Naive thymus-derived CD4-positive, alpha-beta T cell (primary cell): Measurements from ENCODE around the gene ADGRL1. TPM values are rescaled to one million over a fixed set of nuclear protein-coding genes. Genes with fewer than 3 reads are reported as not detected.

Source experiments
- ATAC-seq: fragments of 150-1000 bp; cut with Tn5 transposase; 2 replicates; pipeline ENCODE4 v1.10.0; 2021; ENCODE audit warnings: mild to moderate bottlenecking, moderate library complexity
- CTCF ChIA-PET: fragments of 350-600 bp; sonication (Branson Sonifier 250); formaldehyde crosslinking; loops from one replicate; lab custom pipeline; 2021; ENCODE audit warnings: antibody characterized with exemption; lab: Charles Lee
- POLR2A ChIA-PET: fragments of 350-600 bp; sonication (Branson Sonifier 250); formaldehyde crosslinking; loops from one replicate; lab custom pipeline; 2021; ENCODE audit warnings: antibody characterized with exemption, inconsistent platforms; lab: Charles Lee
- DNase-seq, 9 donors: peaks; one replicate each; pipeline versions ENCODE4 v3.0.0 to v3.0.0-alpha.2; 2020 to 2022; ENCODE audit warnings: mixed read lengths in 1 of 9
- H3K27ac ChIP-seq: one replicate; pipeline ENCODE4 v1.7.0; 2013; ENCODE audit warnings: mild to moderate bottlenecking, low read depth, low read length, moderate library complexity
- H3K27me3 ChIP-seq, 2 donors: one replicate each; pipeline ENCODE4 v1.7.0; 2013; ENCODE audit warnings: low read length in 2 of 2, mild to moderate bottlenecking in 2 of 2, moderate library complexity in 2 of 2; ENCODE audit not compliant: control insufficient read depth in 2 of 2, insufficient read depth in 2 of 2
- H3K36me3 ChIP-seq, 3 experiments: 1 replicate in 2 of 3; 2 replicates in 1 of 3; pipeline ENCODE4 v1.7.0; 2013; ENCODE audit warnings: low read length in 3 of 3, mild to moderate bottlenecking in 3 of 3, moderate library complexity in 1 of 3; ENCODE audit not compliant: insufficient read depth in 3 of 3, control insufficient read depth in 2 of 3
- H3K4me1 ChIP-seq, 2 donors: one replicate each; pipeline ENCODE4 v1.7.0; 2013; ENCODE audit warnings: low read length in 2 of 2, mild to moderate bottlenecking in 2 of 2, moderate library complexity in 1 of 2; ENCODE audit not compliant: control insufficient read depth in 2 of 2, insufficient read depth in 2 of 2
- H3K4me3 ChIP-seq: 2 replicates; pipeline ENCODE4 v1.7.0; 2013; ENCODE audit warnings: mild to moderate bottlenecking, low read length
- H3K9me3 ChIP-seq, 3 experiments: 1 replicate in 2 of 3; 2 replicates in 1 of 3; pipeline ENCODE4 v1.7.0; 2013; ENCODE audit warnings: low read length in 3 of 3; ENCODE audit not compliant: control insufficient read depth in 2 of 3
- H3K27ac Mint-ChIP-seq, 9 donors: one replicate each; pipeline ENCODE4 v1.8.0; 2020 to 2022; ENCODE audit warnings: mixed read lengths in 9 of 9, mild to moderate bottlenecking in 8 of 9, moderate library complexity in 5 of 9, inconsistent platforms in 2 of 9
- H3K27me3 Mint-ChIP-seq, 5 donors: one replicate each; pipeline ENCODE4 v1.8.0; 2021 to 2022; ENCODE audit warnings: mixed read lengths in 5 of 5, mild to moderate bottlenecking in 1 of 5
- H3K36me3 Mint-ChIP-seq, 5 donors: one replicate each; pipeline ENCODE4 v1.8.0; 2020 to 2022; ENCODE audit warnings: mixed read lengths in 5 of 5, mild to moderate bottlenecking in 3 of 5, inconsistent platforms in 1 of 5
- H3K4me1 Mint-ChIP-seq, 7 donors: one replicate each; pipeline ENCODE4 v1.8.0; 2020 to 2022; ENCODE audit warnings: mixed read lengths in 7 of 7, mild to moderate bottlenecking in 3 of 7, inconsistent platforms in 1 of 7
- H3K4me3 Mint-ChIP-seq, 10 donors: one replicate each; pipeline ENCODE4 v1.8.0; 2020 to 2022; ENCODE audit warnings: mild to moderate bottlenecking in 10 of 10, mixed read lengths in 10 of 10, moderate library complexity in 6 of 10, inconsistent platforms in 2 of 10
- H3K9me3 Mint-ChIP-seq, 11 donors: one replicate each; pipeline ENCODE4 v1.8.0; 2020 to 2022; ENCODE audit warnings: mixed read lengths in 11 of 11, mild to moderate bottlenecking in 4 of 11, inconsistent platforms in 1 of 11, moderate library complexity in 1 of 11
- intact Hi-C, 2 donors: fragments of 100-400 bp; cut with micrococcal nuclease; formaldehyde crosslinking; loops; one replicate each; pipeline ENCODE4 v1.15.1; 2023
- polyA plus RNA-seq, 2 donors: library from polyadenylated mRNA; unstranded; fragments of 300-500 nt; fragmentation: Illumina TruSeq; gene quantifications; one replicate each; pipeline ENCODE4 v1.2.3, GENCODE V29; 2021
- total RNA-seq, 6 experiments: library from RNA in 5 of 6; stranded (reverse) in 5 of 6; gene quantifications; 1 replicate in 5 of 6; 2 replicates in 1 of 6; pipeline ENCODE4 v1.2.3 and lab custom pipeline; 2021 to 2026

Gene ADGRL1
- total and polyA plus RNA-seq, 7 experiments from 2014 or later: 0.72 to 39.4 (median 31.1) TPM

GRCh38 chr19:14127929-14128509, 78.0 kb downstream of the ADGRL1 start:
- ChIA-PET CTCF (interaction anchor here (0.6 kb wide), 1 partner anchor 98 kb away, joined by 5 read pairs; no protein-coding TSS in a partner anchor), POLR2A (interaction anchor here (1.6 kb wide), 1 partner anchor 11 kb away, joined by 3 read pairs; the partner anchor contains the start of gene PRKACA)
- H3K36me3 ChIP-seq: no peaks in the 10 kb centered on the region
- Mint-ChIP-seq H3K9me3 (no peaks in the 10 kb centered on the region), H3K27me3 (no peaks in the 10 kb centered on the region), H3K4me3 (no peak overlapping the region), H3K27ac (no peak overlapping the region), H3K36me3 (peaks cover 0 to 10% (median 0%) of the 10 kb centered on the region in 5 donors), H3K4me1 (peaks cover 0 to 8% (median 0%) of the 10 kb centered on the region in 7 donors)
- no peaks in the 10 kb centered on the region for H3K9me3 ChIP-seq
- H3K27me3 ChIP-seq: no peaks in the 10 kb centered on the region
- no peak overlapping the region for H3K4me3 ChIP-seq
- intact Hi-C loops: no loop called here
- H3K4me1 ChIP-seq: no peaks in the 10 kb centered on the region
- ATAC-seq (peak; percentile 53), DNase-seq (no peak)
- H3K27ac ChIP-seq: no peak overlapping the region

GRCh38 chr19:14127176-14127575, 78.8 kb downstream of the ADGRL1 start:
- no peak overlapping the region for H3K27ac ChIP-seq
- peaks cover 0 to 8% (median 0%) of the 10 kb centered on the region in 7 donors for H3K4me1 Mint-ChIP-seq
- CTCF ChIA-PET: no interaction called here
- no peak overlapping the region for H3K4me3 ChIP-seq
- no peaks in the 10 kb centered on the region for H3K27me3 ChIP-seq
- H3K27ac Mint-ChIP-seq: no peak overlapping the region
- DNase-seq: no peak
- no peaks in the 10 kb centered on the region for H3K36me3 ChIP-seq
- H3K4me1 ChIP-seq: no peaks in the 10 kb centered on the region
- no peaks in the 10 kb centered on the region for H3K9me3 ChIP-seq
- H3K9me3 Mint-ChIP-seq: no peaks in the 10 kb centered on the region
- H3K4me3 Mint-ChIP-seq: no peak overlapping the region
- POLR2A ChIA-PET: interaction anchor here (0.6 kb wide), 1 partner anchor 10 kb away, joined by 4 read pairs; no protein-coding TSS in a partner anchor
- H3K27me3 Mint-ChIP-seq: no peaks in the 10 kb centered on the region
- peaks cover 0 to 14% (median 0%) of the 10 kb centered on the region in 5 donors for H3K36me3 Mint-ChIP-seq
- intact Hi-C loops: no loop called here
- ATAC-seq: peak; percentile 83

GRCh38 chr19:14122924-14123323, 83.0 kb downstream of the ADGRL1 start:
- peaks cover 0 to 13% (median 0%) of the 10 kb centered on the region in 5 donors for H3K36me3 Mint-ChIP-seq
- Histone ChIP-seq H3K4me1 (peaks cover 6 to 8% of the 10 kb centered on the region in 2 donors), H3K27ac (no peak overlapping the region), H3K27me3 (no peaks in the 10 kb centered on the region), H3K36me3 (no peaks in the 10 kb centered on the region), H3K4me3 (no peak overlapping the region), H3K9me3 (no peaks in the 10 kb centered on the region)
- H3K27me3 Mint-ChIP-seq: no peaks in the 10 kb centered on the region
- no peak for DNase-seq
- no peak overlapping the region for H3K4me3 Mint-ChIP-seq
- intact Hi-C loops: no loop called here
- no peak for ATAC-seq
- H3K4me1 Mint-ChIP-seq: peaks cover 9 to 14% (median 11%) of the 10 kb centered on the region in 7 donors
- ChIA-PET CTCF (interaction anchor here (1.0 kb wide), 1 partner anchor 14 kb away, joined by 5 read pairs; the partner anchor contains the start of gene ASF1B), POLR2A (no interaction called here)
- H3K9me3 Mint-ChIP-seq: no peaks in the 10 kb centered on the region
- peak overlapping the region in 2 of 9 donors; percentile 37 to 84 for H3K27ac Mint-ChIP-seq

- Mint-ChIP-seq H3K27ac (no peak overlapping the region), H3K36me3 (peaks cover 0 to 9% (median 0%) of the 10 kb centered on the region in 5 donors), H3K9me3 (peaks cover 0 to 2% (median 0%) of the 10 kb centered on the region in 11 donors), H3K4me3 (no peak overlapping the region), H3K4me1 (peaks cover 20 to 32% (median 28%) of the 10 kb centered on the region in 7 donors), H3K27me3 (no peaks in the 10 kb centered on the region)
- Histone ChIP-seq H3K4me3 (no peak overlapping the region), H3K36me3 (no peaks in the 10 kb centered on the region), H3K27ac (no peak overlapping the region), H3K9me3 (no peaks in the 10 kb centered on the region), H3K27me3 (no peaks in the 10 kb centered on the region), H3K4me1 (peaks cover 15 to 22% of the 10 kb centered on the region in 2 donors)
- ChIA-PET POLR2A (interaction anchor here (1.1 to 1.3 kb wide), 2 partner anchors 16 to 89 kb away, joined by 3 to 4 read pairs; partner anchors contain the start of genes ASF1B and IL27RA), CTCF (interaction anchor here (0.6 kb wide), 1 partner anchor 241 kb away, joined by 4 read pairs; no protein-coding TSS in a partner anchor)
- ATAC-seq (no peak), DNase-seq (no peak)
- intact Hi-C loops: no loop called here
These were observed 85.5 kb downstream of the ADGRL1 start for GRCh38 chr19:14120497-14120780.

- peak overlapping the region in 6 of 9 donors; percentile 24 to 93 (median 47) for H3K27ac Mint-ChIP-seq
- Histone ChIP-seq H3K9me3 (no peaks in the 10 kb centered on the region), H3K36me3 (no peaks in the 10 kb centered on the region), H3K4me3 (no peak overlapping the region), H3K27ac (peak overlapping the region; percentile 17), H3K27me3 (no peaks in the 10 kb centered on the region), H3K4me1 (peaks cover 15 to 28% of the 10 kb centered on the region in 2 donors)
- DNase-seq: no peak
- peak overlapping the region in 4 of 10 donors; percentile 3 to 59 (median 25) for H3K4me3 Mint-ChIP-seq
- intact Hi-C loops: loop anchor here (2.0 to 5.0 kb wide), 3 partner anchors 38 to 168 kb away; partner anchors contain the start of gene DCAF15 (in 1 of the 2)
- CTCF ChIA-PET: interaction anchor here (0.6 kb wide), 1 partner anchor 242 kb away, joined by 4 read pairs; no protein-coding TSS in a partner anchor
- POLR2A ChIA-PET: interaction anchor here (1.1 to 2.4 kb wide), 3 partner anchors 17 to 88 kb away, joined by 3 to 11 read pairs (median 4); partner anchors contain the start of genes ASF1B and IL27RA
- H3K4me1 Mint-ChIP-seq: peaks cover 20 to 37% (median 32%) of the 10 kb centered on the region in 7 donors
- peaks cover 0 to 9% (median 0%) of the 10 kb centered on the region in 5 donors for H3K36me3 Mint-ChIP-seq
- peaks cover 0 to 2% (median 0%) of the 10 kb centered on the region in 11 donors for H3K9me3 Mint-ChIP-seq
- no peak for ATAC-seq
- H3K27me3 Mint-ChIP-seq: no peaks in the 10 kb centered on the region
These were observed 86.1 kb downstream of the ADGRL1 start for GRCh38 chr19:14119644-14120496.

- peaks cover 15 to 33% of the 10 kb centered on the region in 2 donors for H3K4me1 ChIP-seq
- no peak overlapping the region for H3K4me3 ChIP-seq
- Mint-ChIP-seq H3K36me3 (peaks cover 0 to 5% (median 0%) of the 10 kb centered on the region in 5 donors), H3K4me3 (peak overlapping the region; percentile 92 to 98 (median 94)), H3K4me1 (peaks cover 20 to 42% (median 35%) of the 10 kb centered on the region in 7 donors), H3K9me3 (peaks cover 0 to 2% (median 0%) of the 10 kb centered on the region in 11 donors), H3K27me3 (no peaks in the 10 kb centered on the region), H3K27ac (peak overlapping the region in 8 of 9 donors; percentile 22 to 99 (median 94))
- CTCF ChIA-PET: interaction anchor here (1.0 to 1.1 kb wide), 2 partner anchors 9 to 17 kb away, joined by 3 to 4 read pairs; partner anchors contain the start of gene ASF1B
- peak overlapping the region; percentile 87 for H3K27ac ChIP-seq
- no peaks in the 10 kb centered on the region for H3K36me3 ChIP-seq
- DNase-seq (no peak), ATAC-seq (no peak)
- H3K9me3 ChIP-seq: no peaks in the 10 kb centered on the region
- H3K27me3 ChIP-seq: no peaks in the 10 kb centered on the region
- POLR2A ChIA-PET: interaction anchor here (1.0 to 2.4 kb wide), 4 partner anchors 17 to 37 kb away, joined by 3 to 11 read pairs (median 8); partner anchors contain the start of gene ASF1B
- intact Hi-C loops: loop anchor here (2.0 to 5.0 kb wide), 3 partner anchors 37 to 167 kb away; partner anchors contain the start of gene DCAF15 (in 1 of the 2)
These were observed 86.8 kb downstream of the ADGRL1 start for GRCh38 chr19:14119146-14119545.
